HL-60 (cell line): ENCODE data around the gene TRAF3IP3.

ENCODE experiments used
- REST ChIP-seq: IDR thresholded peaks from 2 replicates; pipeline ENCODE4 v1.6.1; 2012; ENCODE audit warnings: low read depth; ENCODE audit not compliant: insufficient replicate concordance
- TF ChIP-seq, protein P1 (sequence below): IDR thresholded peaks from one replicate; pipeline ENCODE4 v1.5.1; 2011; ENCODE audit warnings: low read length, control low read depth, inconsistent platforms; ENCODE audit not compliant: insufficient read depth

DNA sequence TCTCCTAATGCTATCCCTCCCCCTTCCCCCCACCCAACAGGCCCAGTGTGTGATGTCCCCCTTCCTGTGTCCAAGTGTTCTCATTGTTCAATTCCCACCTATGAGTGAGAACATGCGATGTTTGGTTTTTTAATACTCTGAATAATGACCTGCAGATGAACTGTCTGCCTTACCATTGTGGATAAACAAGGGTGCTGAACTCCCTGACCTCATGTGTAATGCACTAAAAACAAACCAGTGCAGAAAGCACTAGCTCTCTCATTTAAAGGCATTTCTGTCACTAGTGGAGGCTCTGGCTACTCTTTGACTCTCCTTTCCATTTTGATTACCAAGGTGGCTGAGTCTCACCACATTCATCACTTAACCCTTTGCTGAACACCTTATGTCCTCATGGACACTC is 23.1 kb upstream of the TRAF3IP3 start:
- TF ChIP-seq, protein P1, sequence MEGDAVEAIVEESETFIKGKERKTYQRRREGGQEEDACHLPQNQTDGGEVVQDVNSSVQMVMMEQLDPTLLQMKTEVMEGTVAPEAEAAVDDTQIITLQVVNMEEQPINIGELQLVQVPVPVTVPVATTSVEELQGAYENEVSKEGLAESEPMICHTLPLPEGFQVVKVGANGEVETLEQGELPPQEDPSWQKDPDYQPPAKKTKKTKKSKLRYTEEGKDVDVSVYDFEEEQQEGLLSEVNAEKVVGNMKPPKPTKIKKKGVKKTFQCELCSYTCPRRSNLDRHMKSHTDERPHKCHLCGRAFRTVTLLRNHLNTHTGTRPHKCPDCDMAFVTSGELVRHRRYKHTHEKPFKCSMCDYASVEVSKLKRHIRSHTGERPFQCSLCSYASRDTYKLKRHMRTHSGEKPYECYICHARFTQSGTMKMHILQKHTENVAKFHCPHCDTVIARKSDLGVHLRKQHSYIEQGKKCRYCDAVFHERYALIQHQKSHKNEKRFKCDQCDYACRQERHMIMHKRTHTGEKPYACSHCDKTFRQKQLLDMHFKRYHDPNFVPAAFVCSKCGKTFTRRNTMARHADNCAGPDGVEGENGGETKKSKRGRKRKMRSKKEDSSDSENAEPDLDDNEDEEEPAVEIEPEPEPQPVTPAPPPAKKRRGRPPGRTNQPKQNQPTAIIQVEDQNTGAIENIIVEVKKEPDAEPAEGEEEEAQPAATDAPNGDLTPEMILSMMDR, result no peak
- TF ChIP-seq REST, result no peak
